Coronary artery (tissue), 2 donors: ENCODE data around the gene CHL1.

Experiments used
- DNase-seq: peaks from one replicate; pipeline ENCODE4 v3.0.0-alpha.2; 2017; ENCODE audit warnings: low spot score
- H3K27ac ChIP-seq, 2 donors: fragments of 200-600 bp; sonication (generic); one replicate each; pipeline ENCODE4 v1.5.1; 2016 to 2019
- H3K4me3 ChIP-seq: fragments of 200-600 bp; sonication (generic); 2 replicates; pipeline ENCODE4 v1.5.1; 2016; ENCODE audit warnings: mild to moderate bottlenecking, moderate library complexity
- TF ChIP-seq, protein P1 (sequence below): fragments of 200-600 bp; sonication (generic); IDR thresholded peaks from one replicate; pipeline ENCODE4 v1.5.1; 2019; ENCODE audit warnings: antibody characterized with exemption

CHL1 gene

DNA sequence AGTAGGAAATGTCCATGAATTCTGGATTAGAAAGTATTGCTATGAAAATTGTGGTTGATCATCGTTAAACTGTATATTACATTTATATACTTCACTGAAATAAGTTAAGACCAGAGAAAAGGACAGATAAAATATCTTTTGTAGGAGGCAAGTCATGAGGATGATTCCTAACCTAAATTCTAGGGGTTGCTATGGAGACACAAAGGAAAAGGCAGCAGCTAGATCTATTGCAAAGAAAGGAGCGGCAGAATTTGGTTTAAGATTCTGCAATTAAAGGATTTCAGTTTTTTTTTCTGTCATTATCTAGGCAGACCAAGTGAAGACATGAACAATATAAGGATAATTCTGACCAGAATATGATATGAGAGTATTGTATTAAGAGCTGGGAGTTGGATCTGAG is 136.1 kb downstream of the CHL1 start:
- TF ChIP-seq, protein P1, sequence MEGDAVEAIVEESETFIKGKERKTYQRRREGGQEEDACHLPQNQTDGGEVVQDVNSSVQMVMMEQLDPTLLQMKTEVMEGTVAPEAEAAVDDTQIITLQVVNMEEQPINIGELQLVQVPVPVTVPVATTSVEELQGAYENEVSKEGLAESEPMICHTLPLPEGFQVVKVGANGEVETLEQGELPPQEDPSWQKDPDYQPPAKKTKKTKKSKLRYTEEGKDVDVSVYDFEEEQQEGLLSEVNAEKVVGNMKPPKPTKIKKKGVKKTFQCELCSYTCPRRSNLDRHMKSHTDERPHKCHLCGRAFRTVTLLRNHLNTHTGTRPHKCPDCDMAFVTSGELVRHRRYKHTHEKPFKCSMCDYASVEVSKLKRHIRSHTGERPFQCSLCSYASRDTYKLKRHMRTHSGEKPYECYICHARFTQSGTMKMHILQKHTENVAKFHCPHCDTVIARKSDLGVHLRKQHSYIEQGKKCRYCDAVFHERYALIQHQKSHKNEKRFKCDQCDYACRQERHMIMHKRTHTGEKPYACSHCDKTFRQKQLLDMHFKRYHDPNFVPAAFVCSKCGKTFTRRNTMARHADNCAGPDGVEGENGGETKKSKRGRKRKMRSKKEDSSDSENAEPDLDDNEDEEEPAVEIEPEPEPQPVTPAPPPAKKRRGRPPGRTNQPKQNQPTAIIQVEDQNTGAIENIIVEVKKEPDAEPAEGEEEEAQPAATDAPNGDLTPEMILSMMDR = no peak
- DNase-seq = no peak
- Histone ChIP-seq H3K4me3 (no peak overlapping the region), H3K27ac (no peak overlapping the region)

GRCh38 chr3:335240-335639 is 138.7 kb downstream of the CHL1 start:
- DNase-seq = no peak
- Histone ChIP-seq H3K27ac (no peak overlapping the region), H3K4me3 (no peak overlapping the region)
- TF ChIP-seq, protein P1 = no peak

DNA sequence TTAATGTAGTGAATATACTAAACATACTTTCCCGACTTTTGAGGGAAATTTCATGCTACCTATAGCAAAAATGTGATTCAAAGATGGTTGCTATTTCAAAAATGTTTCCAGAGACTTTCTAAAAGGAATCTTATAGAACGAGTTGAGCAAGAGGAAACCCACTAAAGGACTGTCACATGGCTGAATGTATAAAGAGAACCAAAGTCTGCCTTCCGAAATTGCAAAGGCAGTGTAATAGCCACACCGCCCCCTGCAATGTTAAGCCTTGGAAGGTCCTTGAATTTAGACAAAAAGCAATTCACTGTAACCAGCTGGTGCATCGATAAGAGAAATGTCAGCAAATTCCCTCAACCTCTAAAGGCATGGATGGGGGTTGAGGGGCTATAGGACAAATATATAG is 142.8 kb downstream of the CHL1 start:
- Histone ChIP-seq H3K4me3 (no peak overlapping the region), H3K27ac (no peak overlapping the region)
- TF ChIP-seq, protein P1 = no peak
- DNase-seq = no peak

- no peak for DNase-seq
- Histone ChIP-seq H3K4me3 (no peak overlapping the region), H3K27ac (no peak overlapping the region)
- TF ChIP-seq, protein P1 = no peak
Measured at GRCh38 chr3:341998-342397, 145.4 kb downstream of the CHL1 start.

- Histone ChIP-seq H3K4me3 (no peak overlapping the region), H3K27ac (no peak overlapping the region)
- no peak for DNase-seq
- TF ChIP-seq, protein P1 = no peak
Measured at GRCh38 chr3:346186-346585, 149.6 kb downstream of the CHL1 start.

GRCh38 chr3:347581-347980 is 151.0 kb downstream of the CHL1 start:
- no peak overlapping the region for H3K27ac ChIP-seq
- no peak for DNase-seq
- TF ChIP-seq, protein P1 = no peak
- no peak overlapping the region for H3K4me3 ChIP-seq

DNA sequence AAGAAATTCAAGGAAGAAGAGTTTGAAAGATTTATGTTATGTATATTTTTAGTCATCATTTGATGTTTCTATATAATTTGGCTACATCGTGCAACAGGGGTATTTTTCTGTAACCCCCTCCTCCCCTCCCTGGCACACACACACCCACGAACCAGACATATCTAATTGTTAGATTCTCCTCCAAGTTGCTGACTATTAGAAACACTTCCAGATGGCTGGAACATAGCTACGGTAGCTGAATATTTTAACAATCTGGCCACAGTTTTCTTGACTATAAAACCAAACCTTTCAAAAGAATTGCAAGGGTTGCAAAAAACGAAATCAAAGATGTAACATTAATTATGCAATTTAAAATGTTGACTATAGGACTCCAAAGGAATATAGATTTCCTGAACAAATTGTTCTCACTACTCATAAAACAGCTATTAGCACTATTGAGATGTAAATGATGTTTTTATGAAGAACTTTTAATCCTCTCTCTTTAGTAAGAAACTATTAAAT is 154.4 kb downstream of the CHL1 start:
- no peak overlapping the region for H3K4me3 ChIP-seq
- TF ChIP-seq, protein P1 = no peak
- DNase-seq = no peak
- H3K27ac ChIP-seq = no peak overlapping the region
